Fibroblast of lung (primary cell): ENCODE results near the gene SLC25A25.

Experiments used
- CTCF ChIP-seq, 2 donors: IDR thresholded peaks in 1 of 2; conservative IDR thresholded peaks in 1 of 2; 1 replicate in 1 of 2; 2 replicates in 1 of 2; pipeline ENCODE4 v1.5.1; 2011 to 2012; ENCODE audit warnings: low read length in 2 of 2, control low read depth in 1 of 2, inconsistent platforms in 1 of 2, low read depth in 1 of 2, mild to moderate bottlenecking in 1 of 2
- EZH2 ChIP-seq: IDR thresholded peaks from 2 replicates; pipeline ENCODE4 v1.5.1; 2012; ENCODE audit warnings: low read length, control low read depth, mild to moderate bottlenecking; ENCODE audit errors: missing control alignments

- TF ChIP-seq EZH2 (no peak), CTCF (conservative IDR thresholded peaks at IDR 0.05 in 1 of 2, IDR thresholded peaks at IDR 0.05 in 1 of 2; ENCODE audit: low read depth in 1 of 2, low read length in 2 of 2) (no peak)
Measured at GRCh38 chr9:128118472-128118857, 50.4 kb downstream of the SLC25A25 start.
